HG03520 (cell line): ENCODE results near the gene AGTRAP.

Source experiments
- ATAC-seq: cut with Tn5 transposase; IDR thresholded peaks from one replicate; pipeline ENCODE4 v1.9.1; 2021; ENCODE audit warnings: mild to moderate bottlenecking, moderate library complexity; ENCODE audit not compliant: unreplicated experiment

AGTRAP gene

DNA sequence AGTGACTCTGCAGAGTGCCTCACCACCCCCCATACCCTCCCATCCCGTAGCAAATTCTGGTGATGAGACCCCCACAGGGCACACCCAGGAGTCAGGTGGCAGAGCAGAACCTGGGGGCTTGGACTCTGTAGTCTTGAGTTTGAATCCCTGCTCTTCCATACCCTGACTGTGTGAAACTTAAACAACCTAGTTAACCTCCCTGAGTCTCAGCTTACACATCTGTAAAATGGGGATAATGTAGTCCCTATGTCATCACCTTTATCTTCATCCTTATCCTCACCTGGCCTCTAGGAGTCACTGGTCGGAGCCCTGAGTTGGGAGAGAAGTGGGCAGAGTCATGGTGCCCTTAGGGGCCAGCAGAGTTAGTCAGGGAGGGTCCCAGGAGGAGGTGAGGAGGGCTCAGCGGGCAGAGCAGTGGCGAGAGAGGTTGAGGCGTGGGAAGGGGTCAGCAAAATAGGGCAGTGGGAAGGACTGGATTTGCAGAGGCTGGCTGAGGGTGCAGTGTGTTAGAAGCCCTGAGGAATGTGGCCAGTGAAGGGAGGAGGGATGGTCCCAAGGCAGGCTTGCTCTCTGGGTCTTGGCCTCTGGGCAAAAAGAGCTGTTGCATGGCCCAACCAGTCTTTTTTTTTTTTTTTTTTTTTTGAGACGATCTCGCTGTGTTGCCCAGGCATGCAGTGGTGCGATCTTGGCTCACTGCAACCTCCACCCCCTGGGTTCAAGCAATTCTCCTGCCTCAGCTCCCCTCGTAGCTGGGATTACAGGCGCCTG, 44.6 kb downstream of the AGTRAP start:
- no peak for ATAC-seq

DNA sequence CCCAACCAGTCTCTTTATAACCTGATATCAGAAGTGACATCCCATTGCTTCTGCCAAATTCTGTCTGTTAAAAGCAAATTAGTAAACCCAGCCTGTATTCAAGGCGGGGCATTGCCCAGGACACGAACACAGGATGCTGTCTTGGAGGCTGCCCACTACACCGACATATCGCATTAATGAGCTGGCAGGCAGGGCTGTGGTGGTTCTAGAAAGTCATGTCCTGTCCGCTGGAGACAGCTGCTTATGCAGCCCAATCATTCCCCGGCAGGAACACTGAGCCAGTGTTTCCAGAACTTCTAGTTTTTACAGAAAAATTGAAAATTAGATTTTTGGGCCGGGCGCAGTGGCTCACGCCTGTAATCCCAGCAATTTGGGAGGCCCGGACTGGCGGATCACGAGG, 45.4 kb downstream of the AGTRAP start:
- ATAC-seq, result no peak

DNA sequence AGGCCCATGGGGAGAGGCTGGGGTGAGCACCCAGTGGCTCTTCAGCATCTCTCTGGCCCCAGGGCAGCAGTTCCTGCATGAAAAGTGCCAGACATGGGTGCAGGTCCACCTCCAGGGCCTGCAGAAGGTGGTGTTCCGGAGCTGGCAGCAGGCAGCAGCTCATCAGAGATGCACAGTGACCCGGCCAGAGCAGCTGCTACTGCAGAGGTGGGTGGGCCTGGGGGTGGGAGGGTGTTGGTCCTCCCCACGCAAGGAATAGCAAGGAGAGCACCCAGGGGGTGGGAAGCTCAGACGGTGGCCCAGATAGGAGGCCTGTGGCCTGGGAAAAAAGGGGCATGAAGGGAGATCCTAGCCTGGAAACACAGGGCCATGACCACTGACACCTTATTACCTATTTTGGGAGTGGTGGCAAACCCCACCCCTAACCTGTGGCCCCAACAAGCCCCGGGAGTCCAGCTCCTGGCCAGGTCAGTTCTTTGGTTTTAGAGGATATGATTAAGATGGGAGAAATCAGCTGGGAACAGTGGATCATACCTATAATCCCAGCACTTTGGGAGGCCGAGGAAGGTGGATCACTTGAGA, 46.3 kb downstream of the AGTRAP start:
- ATAC-seq, result no peak

DNA sequence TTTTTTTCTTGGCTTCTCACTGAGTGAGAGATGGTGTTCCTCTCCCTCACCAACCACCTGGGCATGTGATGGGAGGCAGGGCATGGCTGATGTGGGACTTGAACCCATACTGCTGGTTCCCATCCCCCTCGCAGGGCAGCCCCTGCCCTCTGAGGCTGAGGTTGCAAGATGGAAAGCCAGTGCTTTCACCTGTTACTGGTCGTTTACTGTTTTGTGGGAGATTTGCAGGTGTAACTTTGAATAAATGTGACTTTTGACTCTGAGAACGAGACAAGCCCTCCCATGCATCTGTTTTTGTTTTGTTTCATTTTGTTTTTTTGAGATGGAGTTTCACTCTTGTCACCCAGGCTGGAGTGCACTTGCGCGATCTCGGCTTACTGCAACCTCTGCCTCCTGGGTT, 47.6 kb downstream of the AGTRAP start:
- no peak for ATAC-seq

DNA sequence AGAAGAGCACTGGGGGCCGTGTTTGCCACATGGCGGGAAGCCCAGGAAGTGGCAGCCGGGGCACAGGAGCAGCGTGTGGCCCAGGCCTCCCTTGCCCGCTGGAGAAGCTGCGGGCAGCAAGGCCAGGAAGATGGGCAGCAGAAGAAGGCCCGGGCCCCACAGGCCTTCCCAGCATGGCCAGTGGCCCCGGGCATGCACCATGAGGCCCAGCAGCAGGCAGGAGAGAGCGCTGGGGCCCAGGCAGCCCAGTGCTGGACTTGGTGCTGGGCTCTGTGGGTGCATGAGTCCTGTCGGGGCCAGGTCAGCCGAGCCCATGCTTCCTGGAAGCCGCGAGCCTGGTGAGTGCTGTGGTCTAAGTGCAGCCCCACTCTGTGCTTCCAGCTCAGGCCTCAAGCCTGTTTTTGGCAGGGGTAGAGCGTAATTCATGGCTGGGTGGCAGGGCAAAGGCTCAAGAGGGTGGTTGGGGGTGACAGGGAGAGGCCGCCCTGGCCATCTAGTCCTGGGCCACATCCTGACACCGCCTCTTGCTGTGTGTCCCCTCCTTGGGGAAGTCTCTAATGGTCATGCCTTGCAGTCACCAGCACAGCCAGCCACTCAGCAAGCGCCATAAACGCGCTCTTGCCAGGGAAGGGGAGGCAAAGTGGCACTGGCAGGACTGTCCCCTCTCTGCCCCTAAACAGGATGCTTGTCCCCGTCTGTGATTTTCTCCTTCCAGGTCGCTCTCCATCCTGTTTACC, 48.5 kb downstream of the AGTRAP start:
- ATAC-seq, result no peak

DNA sequence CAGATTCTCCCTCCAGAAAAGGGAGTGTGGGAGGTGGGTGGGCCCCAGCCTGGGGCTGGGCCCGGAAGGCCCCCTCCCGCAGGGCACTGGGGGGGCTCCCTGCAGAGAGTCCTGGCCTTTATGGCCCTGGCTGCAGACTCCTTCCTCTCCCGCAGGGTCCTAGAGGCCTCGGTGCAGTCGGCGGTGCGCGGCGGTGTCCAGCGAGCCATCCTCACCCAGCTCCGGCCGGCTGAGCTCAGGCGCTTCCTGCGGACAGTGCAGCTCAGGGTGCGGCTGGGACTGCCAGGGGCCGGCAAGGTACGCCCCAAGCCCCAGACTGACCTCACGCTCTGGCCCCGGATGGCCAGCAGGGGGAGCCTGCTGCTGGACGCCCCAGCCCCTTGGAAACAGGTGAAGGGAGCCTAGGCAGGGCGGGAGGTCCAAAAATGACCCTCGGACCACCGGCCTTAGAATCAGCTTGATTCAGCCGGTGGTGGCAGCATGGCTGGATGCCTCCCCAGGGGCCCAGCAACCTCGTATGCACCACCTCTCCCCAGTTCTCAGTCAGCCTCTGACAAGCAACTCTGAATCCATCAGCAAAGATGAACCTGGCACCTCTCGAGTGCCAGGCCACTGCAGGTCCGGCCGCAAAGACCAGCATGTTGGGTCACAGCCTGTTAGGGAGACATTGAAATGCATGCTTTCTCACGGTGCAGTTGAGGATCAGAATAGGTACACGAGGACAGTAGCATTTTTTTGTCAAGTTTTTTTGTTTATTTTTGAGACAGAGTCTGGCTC, 49.2 kb downstream of the AGTRAP start:
- no peak for ATAC-seq

DNA sequence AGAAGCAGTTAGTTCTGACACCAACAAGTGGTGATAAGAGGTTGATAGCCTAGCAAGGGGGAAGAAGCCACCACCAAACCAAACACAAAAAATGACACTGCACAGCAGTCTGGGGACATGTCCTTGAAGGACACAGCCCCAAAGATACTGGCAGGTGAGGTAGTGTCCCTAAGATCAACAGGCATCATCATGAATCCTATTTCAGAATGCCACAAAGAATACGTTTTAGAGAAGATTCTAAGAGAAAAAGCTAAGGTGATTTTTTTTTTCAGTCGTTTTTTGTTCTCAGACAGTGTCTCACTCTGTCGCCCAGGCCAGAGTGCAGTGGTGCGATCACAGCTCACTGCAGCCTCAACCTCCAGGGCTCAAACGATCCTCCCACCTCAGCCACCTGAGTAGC, 50.2 kb downstream of the AGTRAP start:
- no peak for ATAC-seq

DNA sequence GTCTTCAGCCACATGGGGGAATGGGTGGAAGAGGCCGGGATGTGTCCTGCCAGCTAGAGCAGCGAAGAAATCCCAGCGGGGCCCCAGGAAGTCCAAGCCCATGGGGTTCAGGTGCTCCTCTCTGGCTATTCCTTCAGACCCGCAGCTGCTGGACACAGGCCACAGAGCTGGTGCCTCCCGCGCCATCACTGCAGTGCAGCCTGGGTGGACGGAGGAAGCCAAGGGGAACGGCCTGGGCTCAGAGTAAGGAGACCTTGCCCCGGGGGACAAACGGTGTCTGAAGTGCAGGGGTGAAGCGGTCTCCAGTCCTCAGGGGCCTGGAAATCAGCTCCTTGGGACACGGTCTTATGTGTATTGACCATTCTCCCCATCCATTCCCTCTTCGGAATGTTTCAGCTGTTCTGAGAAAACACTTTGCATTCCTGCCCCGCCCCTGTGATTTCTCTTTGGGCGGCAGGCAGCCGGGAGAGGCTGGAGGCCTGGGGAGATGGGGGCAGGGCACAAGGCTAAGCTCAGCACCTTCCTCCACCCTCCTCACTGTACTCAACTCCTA, 51.4 kb downstream of the AGTRAP start:
- ATAC-seq, result no peak

DNA sequence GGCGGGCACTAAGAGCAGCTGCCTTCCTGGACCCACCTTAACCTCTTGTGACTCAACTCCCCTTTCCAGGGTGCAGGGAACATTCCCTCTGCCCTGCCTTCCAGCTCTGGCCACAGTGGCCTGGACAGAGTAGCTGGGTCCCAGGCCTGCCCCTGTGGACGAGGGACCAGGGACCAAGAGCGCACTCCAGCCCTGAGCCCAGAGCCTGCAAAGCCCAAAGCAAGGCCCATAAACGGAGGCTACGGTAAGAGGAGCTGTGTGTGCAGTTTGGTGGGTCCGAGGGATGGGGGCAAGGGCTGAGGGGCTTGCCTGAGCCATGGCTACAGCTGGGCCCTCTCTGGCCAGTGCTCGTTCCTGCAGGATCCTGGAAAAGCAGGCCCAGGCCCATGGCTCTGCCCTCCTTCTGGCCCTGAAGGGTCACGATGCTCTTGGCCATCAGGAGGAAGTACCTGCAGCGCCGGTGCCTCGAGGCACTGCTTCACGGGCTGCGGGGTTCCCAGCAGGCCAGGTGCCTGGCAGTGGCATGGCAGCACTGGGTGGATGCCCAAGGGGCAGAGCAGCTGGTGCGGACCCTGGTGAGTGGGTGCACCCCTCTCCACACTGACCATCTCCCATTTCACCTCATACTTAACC, 52.0 kb downstream of the AGTRAP start:
- no peak for ATAC-seq

DNA sequence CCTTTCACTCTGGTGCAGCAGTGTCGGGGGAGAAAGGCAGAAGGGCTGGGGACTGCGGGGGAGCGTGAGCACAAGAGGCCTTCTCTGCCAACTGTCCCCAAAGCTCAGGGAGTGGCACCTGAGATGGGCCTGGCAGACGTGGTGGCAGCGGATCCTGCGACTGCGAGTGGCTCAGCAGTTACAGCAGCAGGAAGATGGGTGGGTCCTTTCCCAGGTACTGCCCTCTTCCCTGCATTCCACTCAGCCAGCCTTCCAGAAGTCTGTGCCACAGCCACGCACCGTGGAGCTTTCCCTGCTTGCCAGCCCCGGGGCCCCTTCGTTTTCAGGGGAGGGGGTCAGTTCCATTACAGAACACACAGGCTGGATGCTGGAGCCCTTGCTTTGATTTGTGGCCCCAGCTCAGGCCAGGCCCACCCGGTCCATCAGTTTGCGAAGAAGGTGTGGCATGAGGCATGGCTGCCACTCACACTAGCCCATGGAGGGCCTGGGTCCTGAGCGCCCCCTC, 52.7 kb downstream of the AGTRAP start:
- no peak for ATAC-seq

DNA sequence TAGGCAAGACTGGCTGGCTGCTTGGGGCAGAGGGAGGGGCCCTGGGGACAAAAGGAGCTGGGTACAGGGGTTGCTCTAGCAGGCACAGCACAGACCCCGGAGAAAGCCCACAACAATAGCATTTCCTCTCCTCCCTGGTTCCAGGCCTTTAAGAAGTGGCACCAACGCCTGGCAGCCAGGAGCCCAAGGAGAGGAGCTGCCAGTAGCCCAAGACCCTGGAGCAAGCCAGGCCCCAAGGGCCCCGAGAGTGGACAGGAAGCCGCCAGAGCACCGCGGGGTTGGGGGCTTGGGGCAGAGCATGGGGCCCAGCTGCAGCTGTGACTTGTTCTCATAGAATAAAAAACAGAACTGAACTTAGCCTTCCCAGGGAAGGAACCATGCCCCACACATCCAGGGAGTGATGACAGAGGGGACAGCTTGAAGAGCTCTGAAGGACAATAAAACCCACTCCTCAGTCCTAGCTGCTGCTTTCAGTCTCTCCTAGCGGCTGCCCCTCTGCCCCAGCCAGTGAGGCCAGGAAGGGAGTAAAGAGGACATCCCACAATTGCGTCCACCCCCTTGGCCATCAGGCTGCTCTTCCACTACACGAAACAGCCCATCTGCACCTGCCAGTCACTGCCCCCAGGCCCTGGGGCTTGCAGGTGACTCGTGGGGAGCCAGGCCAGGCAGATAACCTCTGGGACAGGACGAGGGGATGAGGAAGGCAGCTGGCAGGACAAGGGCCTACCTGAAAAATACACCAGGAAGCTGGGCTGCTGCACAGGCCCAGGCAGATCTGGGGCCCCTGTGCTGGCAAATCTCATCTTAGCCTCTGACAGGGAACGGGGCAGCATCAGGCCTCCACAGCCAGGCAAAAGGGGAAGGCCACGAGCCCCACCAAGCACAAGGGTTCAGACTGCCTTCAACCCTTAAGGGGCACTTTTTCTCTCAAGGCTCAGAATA, 53.5 kb downstream of the AGTRAP start:
- ATAC-seq, result no peak

DNA sequence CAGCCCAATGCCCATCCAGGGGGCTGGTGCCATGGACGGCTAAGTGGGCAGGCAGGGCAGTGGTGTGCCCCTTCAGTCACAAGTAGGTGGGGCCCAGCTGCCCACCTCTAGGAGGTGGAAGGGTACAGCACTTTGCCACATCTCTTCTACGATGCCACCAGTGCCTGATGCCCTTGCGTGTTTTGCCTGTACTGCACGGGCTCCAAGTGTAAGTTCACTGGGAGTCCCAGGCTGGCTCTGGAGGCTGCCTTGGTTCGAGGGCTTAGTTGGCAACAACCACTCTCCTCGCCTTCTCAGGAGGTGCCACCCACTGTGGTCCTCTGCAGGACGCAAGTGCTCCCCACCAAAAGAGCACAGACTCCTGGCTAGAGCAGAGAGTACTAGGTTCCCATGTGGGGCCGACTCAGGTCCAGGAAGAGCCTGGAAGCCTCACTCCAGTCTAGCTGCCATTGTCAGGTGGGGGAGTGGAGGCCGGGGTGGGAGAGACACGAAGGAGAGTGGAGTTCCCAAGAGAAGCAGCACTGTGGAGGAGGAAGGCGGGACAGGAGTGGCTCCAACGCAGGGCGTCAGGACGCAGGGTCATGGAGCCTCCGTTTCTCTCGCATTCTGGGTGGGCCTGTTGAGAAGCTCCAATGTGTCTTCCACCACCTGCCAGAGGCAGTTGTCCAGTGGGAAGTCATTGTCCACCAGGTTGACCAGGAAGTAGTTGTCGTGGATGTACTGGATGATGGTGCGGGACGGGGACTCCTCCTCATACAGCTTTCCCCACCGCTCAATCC, 54.4 kb downstream of the AGTRAP start:
- no peak for ATAC-seq

DNA sequence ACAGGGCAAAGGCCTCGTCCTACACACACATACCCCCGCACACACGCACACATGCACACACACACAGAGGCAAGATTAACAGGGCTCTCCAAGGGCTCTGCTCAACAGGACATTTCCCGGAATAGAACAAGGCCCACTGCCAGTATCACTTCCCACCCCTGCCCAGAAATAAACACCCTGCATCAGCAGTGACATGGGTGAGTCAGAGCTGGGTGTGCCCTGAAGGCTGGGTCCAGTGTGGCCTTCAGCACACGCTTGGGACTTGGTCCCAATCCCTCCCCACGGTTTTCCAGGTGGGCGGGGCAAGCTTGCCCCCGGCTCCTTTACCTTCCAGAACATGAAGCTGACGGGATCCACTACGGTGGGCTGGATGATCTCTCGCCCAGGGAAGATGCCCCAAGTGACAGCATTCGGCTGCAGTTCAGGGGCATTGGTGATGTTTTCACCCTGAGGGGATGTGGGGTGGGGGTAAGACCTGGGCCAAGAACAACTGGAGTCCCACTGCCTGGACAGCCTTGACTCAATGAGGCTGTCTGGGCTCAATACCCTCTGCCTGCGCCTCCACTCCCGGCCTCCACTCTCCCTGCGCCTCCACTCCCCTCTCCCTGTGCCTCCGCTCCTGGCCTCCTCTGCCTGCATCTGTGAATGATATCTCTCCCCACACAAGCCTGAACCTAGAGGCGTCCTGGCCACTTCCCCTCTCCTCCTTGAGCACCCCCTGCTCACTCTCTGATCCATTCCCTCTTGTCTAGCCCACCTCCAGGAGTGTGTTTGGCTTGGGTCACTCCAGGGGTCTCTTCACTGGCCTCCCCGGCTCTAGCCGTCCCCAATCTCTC, 55.2 kb downstream of the AGTRAP start:
- no peak for ATAC-seq

DNA sequence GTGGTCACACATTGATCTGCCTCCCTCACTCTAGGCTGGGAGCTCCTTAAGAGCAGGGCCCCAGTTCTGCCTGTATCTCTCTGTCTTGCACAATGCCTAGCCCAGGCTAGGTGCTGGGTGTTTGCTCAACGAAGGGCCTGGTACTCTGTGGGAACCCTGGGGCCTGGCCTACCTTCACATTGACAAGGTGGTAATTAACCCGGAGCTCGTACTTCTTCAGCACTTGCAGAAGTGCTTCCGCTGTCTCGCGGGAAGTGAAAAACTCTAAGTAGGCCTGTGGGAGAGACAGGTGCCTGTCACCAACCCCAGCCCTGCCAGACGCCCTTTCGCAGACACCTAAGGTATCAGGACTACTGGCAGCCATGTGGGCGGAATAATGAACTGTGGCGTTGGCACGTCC, 56.2 kb downstream of the AGTRAP start:
- no peak for ATAC-seq

DNA sequence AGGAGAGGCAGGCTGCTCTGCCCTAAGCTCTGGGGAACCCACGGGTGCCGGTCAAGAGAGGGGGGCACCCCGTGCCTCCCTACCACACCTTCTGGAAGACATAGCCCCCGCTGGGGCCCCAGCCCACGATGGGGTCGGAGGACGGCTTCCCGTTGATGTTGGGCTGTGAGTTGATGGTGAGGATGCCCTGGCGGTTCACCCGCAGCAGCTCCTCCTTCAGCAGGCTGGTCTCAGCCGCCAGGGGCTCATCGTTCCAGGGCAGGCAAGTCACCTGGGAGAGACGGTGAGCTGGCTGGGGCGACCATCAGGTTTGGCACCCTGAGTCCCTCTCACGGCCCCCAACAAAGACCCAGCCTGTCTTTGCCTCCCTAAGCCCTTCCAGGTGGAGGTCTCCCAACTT, 57.9 kb downstream of the AGTRAP start:
- ATAC-seq, result no peak

DNA sequence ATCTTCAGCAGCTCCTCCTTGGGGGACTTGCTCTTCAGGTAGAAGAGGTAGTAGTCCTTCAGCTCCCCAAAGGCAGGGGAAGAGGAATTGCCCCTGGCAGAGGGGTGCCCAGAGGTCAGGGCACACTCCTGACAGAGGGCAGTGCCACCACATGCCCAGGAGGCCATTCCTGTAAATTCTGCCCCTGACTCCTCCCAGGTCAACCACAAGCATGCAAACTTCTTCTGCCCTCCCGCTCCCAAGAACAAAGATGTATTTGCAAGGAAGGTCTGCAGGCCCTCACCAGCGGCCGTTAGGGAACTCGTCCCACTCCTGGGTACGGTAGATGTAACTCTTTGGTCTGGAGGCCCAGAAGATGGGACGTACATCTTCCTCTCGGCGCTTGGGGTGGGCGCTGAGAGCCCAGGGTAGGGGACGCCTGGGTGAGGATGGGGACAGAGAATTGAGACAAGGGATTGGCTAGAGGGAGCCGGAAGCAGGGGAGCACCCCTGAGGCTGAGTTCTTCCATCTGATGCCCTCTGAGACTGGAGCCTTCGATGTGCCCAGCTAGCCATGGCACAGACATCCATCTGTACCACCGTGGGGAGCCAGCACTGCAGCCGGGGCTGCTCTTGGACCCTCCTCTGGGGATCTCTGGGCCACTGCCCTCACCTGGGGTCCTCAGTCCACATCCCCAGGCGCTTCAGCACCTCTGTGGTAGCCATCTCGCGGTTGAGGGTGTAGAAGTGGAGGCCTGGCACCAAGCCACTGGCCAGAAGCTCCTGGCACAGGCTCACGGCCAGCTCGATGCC, 58.7 kb downstream of the AGTRAP start:
- ATAC-seq, result no peak
